Parathyroid adenoma (tissue), 2 donors: ENCODE measurements around the gene ANAPC15.
A peak's percentile ranks its signal among the peaks of the same experiment; 100 is the strongest.

ENCODE experiments used
- H2AFZ ChIP-seq: fragments of 300-600 bp; sonication (generic); one replicate; pipeline ENCODE4 v1.7.0; 2017; ENCODE audit warnings: antibody characterized with exemption, mild to moderate bottlenecking
- H3K27ac ChIP-seq: fragments of 300-600 bp; sonication (generic); one replicate; pipeline ENCODE4 v1.7.0; 2017
- H3K27me3 ChIP-seq: fragments of 300-600 bp; sonication (generic); one replicate; pipeline ENCODE4 v1.7.0; 2017; ENCODE audit warnings: low read length; ENCODE audit not compliant: control insufficient read depth, insufficient read depth
- H3K36me3 ChIP-seq: fragments of 300-600 bp; sonication (generic); one replicate; pipeline ENCODE4 v1.7.0; 2017; ENCODE audit warnings: low read length; ENCODE audit not compliant: control insufficient read depth, insufficient read depth
- H3K4me1 ChIP-seq: fragments of 300-600 bp; sonication (generic); one replicate; pipeline ENCODE4 v1.7.0; 2017; ENCODE audit warnings: control low read depth
- H3K4me2 ChIP-seq: fragments of 300-600 bp; sonication (generic); one replicate; pipeline ENCODE4 v1.7.0; 2017; ENCODE audit warnings: low read length
- H3K4me3 ChIP-seq: fragments of 300-600 bp; sonication (generic); one replicate; pipeline ENCODE4 v1.7.0; 2017; ENCODE audit warnings: low read depth, low read length
- H3K79me2 ChIP-seq: fragments of 300-600 bp; sonication (generic); one replicate; pipeline ENCODE4 v1.7.0; 2017; ENCODE audit warnings: control low read depth
- H3K9ac ChIP-seq: fragments of 300-600 bp; sonication (generic); one replicate; pipeline ENCODE4 v1.7.0; 2017; ENCODE audit warnings: mild to moderate bottlenecking
- H3K9me3 ChIP-seq: fragments of 300-600 bp; sonication (generic); one replicate; pipeline ENCODE4 v1.7.0; 2017; ENCODE audit warnings: low read length; ENCODE audit not compliant: control insufficient read depth
- CTCF ChIP-seq: fragments of 300-600 bp; sonication (generic); IDR thresholded peaks from one replicate; pipeline ENCODE4 v1.7.0; 2017; ENCODE audit warnings: antibody characterized with exemption, mild to moderate bottlenecking
- donor health status: primary hyperparathyroidism.

The ANAPC15 gene

DNA sequence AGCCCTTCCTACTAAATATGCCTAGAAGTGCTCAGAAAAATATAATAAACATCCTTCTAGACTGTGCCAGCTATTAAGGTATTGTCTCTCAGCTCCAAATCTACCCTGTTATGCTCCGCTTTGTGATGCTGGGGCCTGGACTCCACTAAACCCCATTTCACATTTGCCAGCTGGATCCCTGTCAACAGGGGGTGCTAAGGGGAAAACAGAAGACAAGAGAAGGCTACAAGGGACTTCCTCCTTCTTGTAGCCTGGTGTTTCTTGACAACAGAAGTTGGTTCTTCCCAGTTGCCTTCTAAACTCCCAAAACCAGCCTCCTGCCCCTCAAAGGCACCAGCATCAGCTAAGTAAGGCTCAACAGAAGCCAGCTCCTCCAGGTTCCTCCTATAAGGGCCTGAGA lies 37.4 kb downstream of the ANAPC15 start:
- Histone ChIP-seq H3K4me1 (peaks cover 7% of the 10 kb centered on the region), H3K36me3 (no peaks in the 10 kb centered on the region), H3K4me3 (no peak overlapping the region), H3K9ac (no peak overlapping the region), H3K27me3 (no peaks in the 10 kb centered on the region), H3K4me2 (no peak overlapping the region), H3K27ac (no peak overlapping the region), H2AFZ (no peak overlapping the region), H3K79me2 (peaks cover 5% of the 10 kb centered on the region), H3K9me3 (no peaks in the 10 kb centered on the region)
- TF ChIP-seq CTCF, result no peak

GRCh38 chr11:72072348-72072747 lies 40.1 kb downstream of the ANAPC15 start:
- H3K9me3 ChIP-seq, result no peaks in the 10 kb centered on the region

DNA sequence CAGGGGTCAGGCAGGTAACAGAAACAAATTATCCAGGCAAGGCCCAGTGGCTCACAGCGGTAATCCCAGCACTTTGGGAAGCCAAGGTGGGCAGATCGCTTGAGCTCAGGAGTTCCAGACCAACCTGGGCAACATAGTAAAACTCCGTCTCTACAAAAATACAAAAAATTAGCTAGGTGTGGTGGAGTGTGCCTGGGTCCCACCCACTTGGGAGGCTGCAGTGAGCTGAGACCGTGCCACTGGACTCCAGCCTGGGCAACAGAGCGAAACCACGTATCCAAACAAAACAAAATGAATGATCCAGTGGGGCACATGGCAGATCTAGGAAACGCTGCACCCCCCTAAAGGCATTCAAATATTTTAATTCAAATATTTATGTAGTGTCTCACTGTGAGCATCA lies 42.0 kb downstream of the ANAPC15 start:
- H3K9ac ChIP-seq, result no peak overlapping the region
- H3K4me2 ChIP-seq, result peak overlapping the region; percentile 57
- peak overlapping the region; percentile 84 for H3K27ac ChIP-seq
- H3K79me2 ChIP-seq, result peaks cover 8% of the 10 kb centered on the region
- no peaks in the 10 kb centered on the region for H3K27me3 ChIP-seq
- H2AFZ ChIP-seq, result peak overlapping the region; percentile 31
- no peaks in the 10 kb centered on the region for H3K9me3 ChIP-seq
- no peaks in the 10 kb centered on the region for H3K36me3 ChIP-seq
- H3K4me1 ChIP-seq, result peaks cover 16% of the 10 kb centered on the region
- H3K4me3 ChIP-seq, result no peak overlapping the region
- no peak for TF ChIP-seq CTCF

More at GRCh38 chr11:72072348-72072747, 40.1 kb downstream of the ANAPC15 start:
- H3K4me2 ChIP-seq, result no peak overlapping the region
- no peak for TF ChIP-seq CTCF
- H2AFZ ChIP-seq, result no peak overlapping the region
- H3K9ac ChIP-seq, result no peak overlapping the region
- H3K27ac ChIP-seq, result peak overlapping the region; percentile 24
- peaks cover 8% of the 10 kb centered on the region for H3K79me2 ChIP-seq
- H3K36me3 ChIP-seq, result no peaks in the 10 kb centered on the region
- H3K27me3 ChIP-seq, result no peaks in the 10 kb centered on the region
- no peak overlapping the region for H3K4me3 ChIP-seq
- peaks cover 16% of the 10 kb centered on the region for H3K4me1 ChIP-seq

GRCh38 chr11:72069787-72070251 lies 42.7 kb downstream of the ANAPC15 start:
- H3K9ac ChIP-seq, result no peak overlapping the region
- no peak for TF ChIP-seq CTCF
- no peaks in the 10 kb centered on the region for H3K27me3 ChIP-seq
- H3K4me2 ChIP-seq, result peak overlapping the region; percentile 57
- no peaks in the 10 kb centered on the region for H3K9me3 ChIP-seq
- no peaks in the 10 kb centered on the region for H3K36me3 ChIP-seq
- H3K4me3 ChIP-seq, result peak overlapping the region; percentile 16
- H3K79me2 ChIP-seq, result peaks cover 8% of the 10 kb centered on the region
- H3K27ac ChIP-seq, result peak overlapping the region; percentile 84
- H2AFZ ChIP-seq, result peak overlapping the region; percentile 64
- peaks cover 16% of the 10 kb centered on the region for H3K4me1 ChIP-seq

GRCh38 chr11:72069200-72069599 lies 43.3 kb downstream of the ANAPC15 start:
- peak overlapping the region; percentile 84 for H3K27ac ChIP-seq
- H3K4me1 ChIP-seq, result peaks cover 16% of the 10 kb centered on the region
- H3K4me3 ChIP-seq, result peak overlapping the region; percentile 16
- peaks cover 8% of the 10 kb centered on the region for H3K79me2 ChIP-seq
- no peaks in the 10 kb centered on the region for H3K36me3 ChIP-seq
- H3K9ac ChIP-seq, result no peak overlapping the region
- peak overlapping the region; percentile 44 for H3K4me2 ChIP-seq
- H3K27me3 ChIP-seq, result no peaks in the 10 kb centered on the region
- H2AFZ ChIP-seq, result peak overlapping the region; percentile 64
- TF ChIP-seq CTCF, result no peak
- H3K9me3 ChIP-seq, result no peaks in the 10 kb centered on the region
